Stomach (tissue), 9 donors: ENCODE results near the gene MMP14. TPM values are rescaled to one million over a fixed set of nuclear protein-coding genes. Genes with fewer than 3 reads are reported as not detected.

Source experiments
- DNase-seq, 2 donors: peaks; one replicate each; pipeline versions ENCODE4 v3.0.0 to v3.0.0-alpha.2; 2013 to 2019
- H3K27ac ChIP-seq, 5 donors: fragments of 200-600 bp in 4 of 5; sonication (generic) in 4 of 5; one replicate each; pipeline ENCODE4 v1.5.1; 2013 to 2019; ENCODE audit warnings: mild to moderate bottlenecking in 1 of 5, moderate library complexity in 1 of 5
- H3K27me3 ChIP-seq, 3 donors: fragments of 200-600 bp; sonication (generic); one replicate each; pipeline ENCODE4 v1.5.1; 2017 to 2019; ENCODE audit warnings: mixed run types in 1 of 3
- H3K36me3 ChIP-seq, 4 donors: fragments of 200-600 bp; sonication (generic); 1 replicate in 3 of 4; 2 replicates in 1 of 4; pipeline ENCODE4 v1.5.1; 2016 to 2019
- H3K4me1 ChIP-seq, 4 donors: fragments of 200-600 bp; sonication (generic); one replicate each; pipeline ENCODE4 v1.5.1; 2016 to 2019
- H3K4me3 ChIP-seq, 4 donors: fragments of 200-600 bp; sonication (generic) in 3 of 4; one replicate each; pipeline ENCODE4 v1.5.1; 2016 to 2019; ENCODE audit warnings: mild to moderate bottlenecking in 1 of 4
- H3K9me3 ChIP-seq, 4 donors: fragments of 200-600 bp; sonication (generic); one replicate each; pipeline ENCODE4 v1.5.1; 2016 to 2019
- CTCF ChIP-seq, 7 experiments: fragments of 450-650 bp in 4 of 7; fragments of 200-600 bp in 3 of 7; sonication (generic) in 3 of 7; IDR thresholded peaks; one replicate each; pipeline ENCODE4 v1.5.1; 2016 to 2019; ENCODE audit warnings: antibody characterized with exemption in 7 of 7, control low read depth in 2 of 7, mild to moderate bottlenecking in 1 of 7
- EP300 ChIP-seq: sonication (generic); formaldehyde crosslinking; IDR thresholded peaks from one replicate; pipeline ENCODE4 v1.6.1; 2017; ENCODE audit warnings: antibody characterized with exemption
- POLR2A ChIP-seq, 4 donors: fragments of 450-650 bp; IDR thresholded peaks; one replicate each; pipeline ENCODE4 v1.6.1; 2016; ENCODE audit warnings: antibody characterized with exemption in 4 of 4, control low read depth in 2 of 4, mild to moderate bottlenecking in 1 of 4, moderate library complexity in 1 of 4
- POLR2AphosphoS5 ChIP-seq, 3 donors: sonication (generic); formaldehyde crosslinking; IDR thresholded peaks; one replicate each; pipeline ENCODE4 v1.6.1; 2016; ENCODE audit warnings: antibody characterized with exemption in 3 of 3
- WGBS, 5 donors: extraction: QIAGEN DNeasy Blood & Tissue Kit in 3 of 5; methylation state at CpG; one replicate each; pipeline versions ENCODE4 v1.1.5 to v1.1.7; 2013 to 2018; 5-methylcytosine and 5-hydroxymethylcytosine counted together
- intact Hi-C: fragments of 100-400 bp; cut with DNase I; formaldehyde crosslinking; loops from one replicate; pipeline ENCODE4 v1.15.1; 2023; ENCODE audit warnings: low total_unique reads
- polyA plus RNA-seq, 3 donors: library from polyadenylated mRNA; stranded (reverse); fragments of 200-250 nt; gene quantifications; one replicate each; pipeline ENCODE4 v1.2.3, GENCODE V29; 2013
- total RNA-seq, 5 donors: library from RNA; depleted of rRNA; stranded (reverse); fragments of >200 nt; gene quantifications; one replicate each; pipeline versions ENCODE4 v1.1.0 to v1.2.3, GENCODE V29; 2014 to 2016
- donor health status: healthy with polysubstance abuse.
- donor health status: Bipolar disorder and iron deficiency.
- donor health status: healthy.

The MMP14 gene
- total and polyA plus RNA-seq, 8 donors: 14.7 to 104 (median 38.1) TPM

DNA sequence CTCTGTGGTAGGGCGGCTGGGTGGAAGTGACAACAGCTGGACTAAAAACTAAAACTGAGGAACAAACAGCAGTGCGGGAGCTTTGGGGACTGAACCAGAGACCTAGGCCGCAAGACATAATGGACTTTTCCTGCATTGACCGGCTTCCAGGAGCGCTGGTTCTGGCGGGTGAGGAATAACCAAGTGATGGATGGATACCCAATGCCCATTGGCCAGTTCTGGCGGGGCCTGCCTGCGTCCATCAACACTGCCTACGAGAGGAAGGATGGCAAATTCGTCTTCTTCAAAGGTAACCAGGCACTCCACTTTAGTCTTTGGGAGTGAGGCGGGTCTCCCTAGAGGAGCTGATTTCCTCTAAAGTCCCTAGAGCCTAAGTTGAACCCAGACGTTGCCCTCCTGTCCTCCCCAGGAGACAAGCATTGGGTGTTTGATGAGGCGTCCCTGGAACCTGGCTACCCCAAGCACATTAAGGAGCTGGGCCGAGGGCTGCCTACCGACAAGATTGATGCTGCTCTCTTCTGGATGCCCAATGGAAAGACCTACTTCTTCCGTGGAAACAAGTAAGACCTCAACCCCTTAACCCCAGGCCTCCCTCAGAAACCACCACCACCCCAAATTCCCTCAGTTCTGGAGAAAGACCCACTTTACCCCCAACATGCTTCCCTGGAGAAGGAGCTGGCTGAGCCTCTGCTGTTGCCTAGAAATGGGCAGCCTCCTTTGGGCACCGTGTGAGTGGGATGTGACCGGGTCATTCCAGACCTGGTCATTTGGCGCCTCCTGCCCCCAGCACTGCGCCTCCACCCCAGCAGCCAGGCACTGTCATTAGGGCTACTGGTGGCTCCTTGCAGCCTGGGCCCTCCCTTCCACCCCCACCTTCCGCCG is 8.1 kb downstream of the MMP14 start:
- WGBS, 5 donors: 83 to 93% (median 88%) methylated on average over 21 to 22 of the region's 22 CpGs
- Histone ChIP-seq H3K36me3 (peaks cover 61 to 66% (median 64%) of the 10 kb centered on the region in 4 donors), H3K9me3 (no peaks in the 10 kb centered on the region), H3K27ac (peak overlapping the region in 3 of 5 donors; percentile 42 to 90 (median 52)), H3K4me3 (no peak overlapping the region), H3K27me3 (no peaks in the 10 kb centered on the region), H3K4me1 (peaks cover 40 to 85% (median 58%) of the 10 kb centered on the region in 4 donors)
- DNase-seq: no peak
- intact Hi-C loops: loop anchor here (10.0 kb wide), 1 partner anchor 290 kb away; no protein-coding TSS in a partner anchor
- TF ChIP-seq POLR2A (IDR thresholded peaks at IDR 0.05): no peak
- no peak for TF ChIP-seq EP300
- no peak for TF ChIP-seq CTCF (IDR thresholded peaks at IDR 0.05)
- no peak for TF ChIP-seq POLR2AphosphoS5 (IDR thresholded peaks at IDR 0.05)

DNA sequence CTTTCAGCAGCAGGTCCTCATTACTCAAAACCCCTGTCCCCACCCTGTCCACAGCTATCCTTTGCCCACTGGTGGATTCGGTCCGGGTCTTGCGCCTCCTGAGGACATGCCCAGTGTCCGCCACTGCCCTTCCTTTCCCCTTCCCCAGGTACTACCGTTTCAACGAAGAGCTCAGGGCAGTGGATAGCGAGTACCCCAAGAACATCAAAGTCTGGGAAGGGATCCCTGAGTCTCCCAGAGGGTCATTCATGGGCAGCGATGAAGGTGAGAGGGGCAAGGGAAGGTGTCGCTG is 8.7 kb downstream of the MMP14 start:
- H3K27ac ChIP-seq: peak overlapping the region in 3 of 5 donors; percentile 42 to 90 (median 52)
- H3K4me3 ChIP-seq: no peak overlapping the region
- no peaks in the 10 kb centered on the region for H3K27me3 ChIP-seq
- TF ChIP-seq EP300 (no peak), CTCF (IDR thresholded peaks at IDR 0.05) (no peak), POLR2A (IDR thresholded peaks at IDR 0.05) (no peak), POLR2AphosphoS5 (IDR thresholded peaks at IDR 0.05) (no peak)
- WGBS, 5 donors: 85 to 95% (median 94%) methylated on average over 9 of the region's 9 CpGs
- peaks cover 43 to 85% (median 60%) of the 10 kb centered on the region in 4 donors for H3K4me1 ChIP-seq
- intact Hi-C loops: loop anchor here (10.0 kb wide), 1 partner anchor 290 kb away; no protein-coding TSS in a partner anchor
- no peak for DNase-seq
- H3K9me3 ChIP-seq: no peaks in the 10 kb centered on the region
- peaks cover 61 to 66% (median 64%) of the 10 kb centered on the region in 4 donors for H3K36me3 ChIP-seq

GRCh38 chr14:22845821-22846625 is 9.6 kb downstream of the MMP14 start:
- H3K27me3 ChIP-seq: no peaks in the 10 kb centered on the region
- peaks cover 51 to 85% (median 67%) of the 10 kb centered on the region in 4 donors for H3K4me1 ChIP-seq
- no peak for DNase-seq
- intact Hi-C loops: loop anchor here (10.0 kb wide), 1 partner anchor 291 kb away; no protein-coding TSS in a partner anchor
- H3K36me3 ChIP-seq: peaks cover 59 to 62% (median 61%) of the 10 kb centered on the region in 4 donors
- peak overlapping the region in 4 of 5 donors; percentile 76 to 90 (median 88) for H3K27ac ChIP-seq
- no peaks in the 10 kb centered on the region for H3K9me3 ChIP-seq
- no peak overlapping the region for H3K4me3 ChIP-seq
- no peak for TF ChIP-seq CTCF (IDR thresholded peaks at IDR 0.05)
- WGBS, 5 donors: 82 to 93% (median 89%) methylated on average over 22 to 26 of the region's 26 CpGs

DNA sequence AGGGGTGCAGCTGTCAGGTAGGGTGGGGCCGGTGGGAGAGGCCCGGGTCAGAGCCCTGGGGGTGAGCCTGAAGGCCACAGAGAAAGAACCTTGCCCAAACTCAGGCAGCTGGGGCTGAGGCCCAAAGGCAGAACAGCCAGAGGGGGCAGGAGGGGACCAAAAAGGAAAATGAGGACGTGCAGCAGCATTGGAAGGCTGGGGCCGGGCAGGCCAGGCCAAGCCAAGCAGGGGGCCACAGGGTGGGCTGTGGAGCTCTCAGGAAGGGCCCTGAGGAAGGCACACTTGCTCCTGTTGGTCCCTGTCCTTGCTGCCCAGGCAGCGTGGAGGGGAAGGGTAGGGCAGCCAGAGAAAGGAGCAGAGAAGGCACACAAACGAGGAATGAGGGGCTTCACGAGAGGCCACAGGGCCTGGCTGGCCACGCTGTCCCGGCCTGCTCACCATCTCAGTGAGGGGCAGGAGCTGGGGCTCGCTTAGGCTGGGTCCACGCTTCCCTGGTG is 10.5 kb downstream of the MMP14 start:
- H3K27me3 ChIP-seq: no peaks in the 10 kb centered on the region
- WGBS, 5 donors: 61 to 80% (median 73%) methylated on average over 6 to 11 of the region's 11 CpGs
- TF ChIP-seq CTCF (IDR thresholded peaks at IDR 0.05): no peak
- TF ChIP-seq POLR2AphosphoS5 (IDR thresholded peaks at IDR 0.05): no peak
- TF ChIP-seq EP300: no peak
- no peak for TF ChIP-seq POLR2A (IDR thresholded peaks at IDR 0.05)
- no peaks in the 10 kb centered on the region for H3K9me3 ChIP-seq
- no peak for DNase-seq
- intact Hi-C loops: loop anchor here (10.0 kb wide), 1 partner anchor 292 kb away; no protein-coding TSS in a partner anchor
- H3K27ac ChIP-seq: peak overlapping the region in 4 of 5 donors; percentile 76 to 90 (median 88)
- peaks cover 50 to 54% (median 53%) of the 10 kb centered on the region in 4 donors for H3K36me3 ChIP-seq
- H3K4me1 ChIP-seq: peaks cover 55 to 85% (median 66%) of the 10 kb centered on the region in 4 donors
- no peak overlapping the region for H3K4me3 ChIP-seq
